ENCODE results near the gene PTPRCAP.

The PTPRCAP gene

DNA sequence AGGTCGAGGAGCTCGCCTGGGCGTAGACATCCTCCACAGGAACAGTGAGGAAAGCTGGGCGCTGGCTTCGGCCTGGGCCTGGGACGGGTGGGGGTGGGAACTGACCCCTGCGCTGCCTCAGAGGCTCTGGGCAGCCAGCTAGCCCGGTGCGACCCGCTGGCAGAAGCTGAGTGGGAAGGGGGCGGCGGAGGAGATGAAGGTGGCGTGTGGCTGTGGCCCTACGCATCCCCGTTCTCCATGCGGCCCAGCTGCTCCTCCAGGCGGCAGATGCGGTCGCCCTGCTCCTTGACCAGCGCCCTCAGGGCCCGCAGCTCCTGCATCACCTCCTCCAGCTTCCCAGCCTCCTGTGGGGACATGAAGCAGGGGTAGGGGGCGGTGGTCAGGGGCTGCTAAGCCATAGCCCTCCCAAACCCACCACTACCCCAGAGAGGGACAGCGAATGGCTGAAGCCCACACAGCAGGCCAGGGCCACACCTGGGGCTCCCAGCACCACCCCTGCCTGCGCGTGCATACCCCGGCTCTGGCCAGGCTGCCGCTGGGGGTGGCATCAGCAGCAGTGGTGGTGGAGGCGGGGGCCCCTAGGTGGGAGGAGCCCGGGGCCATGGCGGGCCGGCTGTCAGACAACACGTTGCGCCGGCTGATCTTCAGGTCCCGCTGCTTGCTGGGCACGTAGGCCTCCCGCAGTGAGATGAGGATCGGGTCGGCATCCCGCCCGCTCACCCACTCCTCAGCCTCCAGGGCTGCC, 848 bp upstream of the PTPRCAP start:
- Histone ChIP-seq H3K27me3 (ENCODE audit: insufficient read depth, low read length) (no peaks in the 10 kb centered on the region), H3K4me3 (ENCODE audit: low read length) (no peak overlapping the region), H3K36me3 (ENCODE audit: insufficient read depth, low read length) (peaks cover 47% of the 10 kb centered on the region), H3K9ac (ENCODE audit: low read depth, low read length) (no peak overlapping the region), H3K27ac (ENCODE audit: low read depth, low read length) (no peak overlapping the region; the same call in 1 of the 2 replicates), H3K9me3 (ENCODE audit: insufficient read depth, low read depth, low read length) (no peaks in the 10 kb centered on the region), H3K4me1 (ENCODE audit: insufficient read depth, low read length) (peaks cover 4% of the 10 kb centered on the region; the same call in 1 of the 2 replicates)
- 89% methylated on average over 41 of the region's 41 CpGs for WGBS

DNA sequence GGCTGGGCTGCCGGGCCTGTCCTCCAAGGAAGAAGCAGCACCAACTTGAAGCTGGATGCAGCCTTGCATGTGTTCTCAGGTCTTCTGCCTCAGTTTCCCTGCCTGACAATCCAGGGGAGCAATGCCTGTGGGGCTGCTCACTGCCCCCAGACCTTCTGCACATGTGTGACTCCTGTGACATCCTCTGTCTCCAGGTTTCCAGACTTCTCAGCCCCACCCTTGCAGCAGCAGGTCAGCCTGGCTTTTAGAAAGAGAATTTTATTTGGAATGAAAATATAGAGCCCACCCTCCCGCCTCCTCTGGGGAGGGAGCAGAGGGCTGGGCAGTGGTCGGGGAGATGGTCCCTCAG, 301 bp upstream of the PTPRCAP start:
- peaks cover 4% of the 10 kb centered on the region; the same call in 1 of the 2 replicates for H3K4me1 ChIP-seq (ENCODE audit: insufficient read depth, low read length)
- peak overlapping the region; percentile 49; the same call in 1 of the 2 replicates for H3K9ac ChIP-seq (ENCODE audit: low read depth, low read length)
- peaks cover 52% of the 10 kb centered on the region for H3K36me3 ChIP-seq (ENCODE audit: insufficient read depth, low read length)
- H3K27ac ChIP-seq (ENCODE audit: low read depth, low read length) = peak overlapping the region; percentile 90; the same call in 1 of the 2 replicates
- H3K9me3 ChIP-seq (ENCODE audit: insufficient read depth, low read depth, low read length) = no peaks in the 10 kb centered on the region
- 85% methylated on average over 3 of the region's 3 CpGs for WGBS
- H3K4me3 ChIP-seq (ENCODE audit: low read length) = no peak overlapping the region
- no peaks in the 10 kb centered on the region for H3K27me3 ChIP-seq (ENCODE audit: insufficient read depth, low read length)

- Histone ChIP-seq H3K27ac (ENCODE audit: low read depth, low read length) (peak overlapping the region; percentile 95), H3K9ac (ENCODE audit: low read depth, low read length) (peak overlapping the region; percentile 64), H3K4me1 (ENCODE audit: insufficient read depth, low read length) (peaks cover 4% of the 10 kb centered on the region; the same call in 1 of the 2 replicates), H3K27me3 (ENCODE audit: insufficient read depth, low read length) (no peaks in the 10 kb centered on the region), H3K4me3 (ENCODE audit: low read length) (no peak overlapping the region), H3K36me3 (ENCODE audit: insufficient read depth, low read length) (peaks cover 55% of the 10 kb centered on the region), H3K9me3 (ENCODE audit: insufficient read depth, low read depth, low read length) (no peaks in the 10 kb centered on the region)
- 48% methylated on average over 6 of the region's 6 CpGs for WGBS
Observed at GRCh38 chr11:67436459-67437081, 912 bp downstream of the PTPRCAP start.

GRCh38 chr11:67435727-67436458, 1.6 kb downstream of the PTPRCAP start:
- Histone ChIP-seq H3K4me1 (ENCODE audit: insufficient read depth, low read length) (peaks cover 4% of the 10 kb centered on the region; the same call in 1 of the 2 replicates), H3K9me3 (ENCODE audit: insufficient read depth, low read depth, low read length) (no peaks in the 10 kb centered on the region), H3K9ac (ENCODE audit: low read depth, low read length) (peak overlapping the region; percentile 64), H3K27me3 (ENCODE audit: insufficient read depth, low read length) (no peaks in the 10 kb centered on the region), H3K4me3 (ENCODE audit: low read length) (no peak overlapping the region), H3K36me3 (ENCODE audit: insufficient read depth, low read length) (peaks cover 50% of the 10 kb centered on the region), H3K27ac (ENCODE audit: low read depth, low read length) (peak overlapping the region; percentile 95)
- 91% methylated on average over 38 of the region's 38 CpGs for WGBS

DNA sequence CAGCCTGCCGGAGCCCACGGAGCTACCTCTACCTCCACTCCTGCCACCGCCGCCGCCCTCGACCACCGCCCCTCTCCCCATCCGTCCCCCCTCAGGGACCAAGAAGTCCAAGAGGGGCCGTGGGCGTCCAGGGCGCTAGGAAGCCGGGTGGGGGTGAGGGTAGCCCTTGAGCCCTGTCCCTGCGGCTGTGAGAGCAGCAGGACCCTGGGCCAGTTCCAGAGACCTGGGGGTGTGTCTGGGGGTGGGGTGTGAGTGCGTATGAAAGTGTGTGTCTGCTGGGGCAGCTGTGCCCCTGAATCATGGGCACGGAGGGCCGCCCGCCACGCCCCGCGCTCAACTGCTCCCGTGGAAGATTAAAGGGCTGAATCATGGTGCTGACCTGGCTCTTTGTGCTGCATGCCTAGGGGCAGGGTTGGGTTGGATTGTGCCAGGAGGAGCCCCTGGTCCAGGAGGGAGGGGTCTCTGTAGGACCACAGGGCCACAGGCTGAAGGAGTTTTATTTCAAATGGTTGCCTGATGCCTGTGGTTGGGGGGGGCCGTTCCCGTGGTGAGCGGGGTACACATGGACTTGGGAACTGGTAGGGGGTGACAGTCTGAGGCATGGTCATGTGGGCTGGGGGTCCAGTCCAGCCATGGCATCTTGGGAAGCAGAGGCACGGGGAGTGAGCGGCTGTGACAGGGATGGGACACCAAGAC, 2.3 kb downstream of the PTPRCAP start:
- Histone ChIP-seq H3K36me3 (ENCODE audit: insufficient read depth, low read length) (peaks cover 44% of the 10 kb centered on the region), H3K27me3 (ENCODE audit: insufficient read depth, low read length) (no peaks in the 10 kb centered on the region), H3K9me3 (ENCODE audit: insufficient read depth, low read depth, low read length) (no peaks in the 10 kb centered on the region), H3K4me1 (ENCODE audit: insufficient read depth, low read length) (peaks cover 4% of the 10 kb centered on the region; the same call in 1 of the 2 replicates), H3K27ac (ENCODE audit: low read depth, low read length) (peak overlapping the region; percentile 95; the same call in 1 of the 2 replicates), H3K9ac (ENCODE audit: low read depth, low read length) (no peak overlapping the region), H3K4me3 (ENCODE audit: low read length) (no peak overlapping the region)
- 94% methylated on average over 26 of the region's 26 CpGs for WGBS

DNA sequence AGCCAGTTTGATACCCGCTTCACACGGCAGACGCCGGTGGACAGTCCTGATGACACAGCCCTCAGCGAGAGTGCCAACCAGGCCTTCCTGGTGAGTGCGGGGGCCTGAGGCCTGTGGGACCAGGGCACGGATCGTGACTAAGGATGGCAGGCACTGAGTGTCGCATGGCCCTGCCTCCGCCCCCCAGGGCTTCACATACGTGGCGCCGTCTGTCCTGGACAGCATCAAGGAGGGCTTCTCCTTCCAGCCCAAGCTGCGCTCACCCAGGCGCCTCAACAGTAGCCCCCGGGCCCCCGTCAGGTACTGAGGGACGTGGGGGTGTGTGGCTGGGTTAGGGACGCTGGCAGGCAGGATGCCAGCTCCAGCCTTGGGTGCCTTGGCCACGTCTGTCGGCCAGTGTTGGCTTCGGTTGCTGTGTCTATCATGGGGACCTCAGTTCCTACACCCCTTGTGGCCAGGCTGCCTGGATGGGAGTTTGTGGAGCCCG, 3.0 kb downstream of the PTPRCAP start:
- H3K4me3 ChIP-seq (ENCODE audit: low read length) = no peak overlapping the region
- no peaks in the 10 kb centered on the region for H3K9me3 ChIP-seq (ENCODE audit: insufficient read depth, low read depth, low read length)
- H3K36me3 ChIP-seq (ENCODE audit: insufficient read depth, low read length) = peaks cover 41% of the 10 kb centered on the region
- H3K9ac ChIP-seq (ENCODE audit: low read depth, low read length) = no peak overlapping the region
- 93% methylated on average over 23 of the region's 23 CpGs for WGBS
- no peaks in the 10 kb centered on the region for H3K27me3 ChIP-seq (ENCODE audit: insufficient read depth, low read length)
- no peak overlapping the region for H3K27ac ChIP-seq (ENCODE audit: low read depth, low read length)
- peaks cover 4% of the 10 kb centered on the region; the same call in 1 of the 2 replicates for H3K4me1 ChIP-seq (ENCODE audit: insufficient read depth, low read length)

DNA sequence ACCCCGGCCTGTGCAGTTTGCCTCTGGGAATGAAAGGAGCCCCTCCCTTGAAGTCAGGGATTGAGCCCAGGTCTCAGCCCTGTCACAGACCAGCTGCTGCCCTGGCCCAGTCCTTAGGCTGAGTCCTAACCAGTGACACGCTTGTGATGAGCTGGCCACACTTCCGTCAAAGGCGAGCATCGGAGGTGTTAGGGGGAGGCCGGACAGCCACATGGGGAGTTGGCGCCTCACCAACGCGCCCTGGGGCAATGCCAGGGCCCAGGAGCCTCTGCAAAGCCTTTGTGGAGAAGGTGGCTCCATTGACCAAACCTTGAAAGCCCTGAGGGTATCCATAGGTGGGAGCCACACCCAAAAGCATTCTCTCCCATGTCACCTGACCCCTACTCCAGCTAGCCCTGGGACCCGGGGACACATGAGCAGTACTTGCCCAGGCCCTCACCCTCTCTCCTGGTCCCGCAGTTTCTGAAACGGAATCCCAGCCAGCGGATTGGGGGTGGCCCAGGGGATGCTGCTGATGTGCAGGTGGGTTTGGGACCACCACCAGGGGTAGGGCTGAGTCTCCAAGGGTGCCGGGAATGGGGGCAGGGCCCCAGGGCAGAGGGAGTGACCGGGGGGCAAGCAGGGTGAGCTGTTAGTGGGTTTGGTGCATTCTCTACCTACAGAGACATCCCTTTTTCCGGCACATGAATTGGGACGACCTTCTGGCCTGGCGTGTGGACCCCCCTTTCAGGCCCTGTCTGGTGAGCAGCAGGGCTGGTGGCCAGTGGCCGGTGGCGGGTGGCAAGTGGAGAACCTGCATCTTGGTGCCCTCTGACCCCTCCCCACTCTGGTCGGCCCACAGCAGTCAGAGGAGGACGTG, 3.7 kb downstream of the PTPRCAP start:
- no peaks in the 10 kb centered on the region for H3K9me3 ChIP-seq (ENCODE audit: insufficient read depth, low read depth, low read length)
- no peaks in the 10 kb centered on the region for H3K27me3 ChIP-seq (ENCODE audit: insufficient read depth, low read length)
- peaks cover 35% of the 10 kb centered on the region; the same call in 1 of the 2 replicates for H3K36me3 ChIP-seq (ENCODE audit: insufficient read depth, low read length)
- H3K9ac ChIP-seq (ENCODE audit: low read depth, low read length) = no peak overlapping the region
- WGBS = 94% methylated on average over 22 of the region's 22 CpGs
- no peak overlapping the region for H3K4me3 ChIP-seq (ENCODE audit: low read length)
- peaks cover 8% of the 10 kb centered on the region; the same call in 1 of the 2 replicates for H3K4me1 ChIP-seq (ENCODE audit: insufficient read depth, low read length)
- H3K27ac ChIP-seq (ENCODE audit: low read depth, low read length) = no peak overlapping the region

GRCh38 chr11:67432655-67433349, 4.7 kb downstream of the PTPRCAP start:
- Histone ChIP-seq H3K4me3 (ENCODE audit: low read length) (no peak overlapping the region), H3K4me1 (ENCODE audit: insufficient read depth, low read length) (peaks cover 8% of the 10 kb centered on the region; the same call in 1 of the 2 replicates), H3K9ac (ENCODE audit: low read depth, low read length) (no peak overlapping the region), H3K27ac (ENCODE audit: low read depth, low read length) (no peak overlapping the region), H3K36me3 (ENCODE audit: insufficient read depth, low read length) (peaks cover 33% of the 10 kb centered on the region; the same call in 1 of the 2 replicates), H3K9me3 (ENCODE audit: insufficient read depth, low read depth, low read length) (no peaks in the 10 kb centered on the region), H3K27me3 (ENCODE audit: insufficient read depth, low read length) (no peaks in the 10 kb centered on the region)
- WGBS = 93% methylated on average over 22 of the region's 22 CpGs

DNA sequence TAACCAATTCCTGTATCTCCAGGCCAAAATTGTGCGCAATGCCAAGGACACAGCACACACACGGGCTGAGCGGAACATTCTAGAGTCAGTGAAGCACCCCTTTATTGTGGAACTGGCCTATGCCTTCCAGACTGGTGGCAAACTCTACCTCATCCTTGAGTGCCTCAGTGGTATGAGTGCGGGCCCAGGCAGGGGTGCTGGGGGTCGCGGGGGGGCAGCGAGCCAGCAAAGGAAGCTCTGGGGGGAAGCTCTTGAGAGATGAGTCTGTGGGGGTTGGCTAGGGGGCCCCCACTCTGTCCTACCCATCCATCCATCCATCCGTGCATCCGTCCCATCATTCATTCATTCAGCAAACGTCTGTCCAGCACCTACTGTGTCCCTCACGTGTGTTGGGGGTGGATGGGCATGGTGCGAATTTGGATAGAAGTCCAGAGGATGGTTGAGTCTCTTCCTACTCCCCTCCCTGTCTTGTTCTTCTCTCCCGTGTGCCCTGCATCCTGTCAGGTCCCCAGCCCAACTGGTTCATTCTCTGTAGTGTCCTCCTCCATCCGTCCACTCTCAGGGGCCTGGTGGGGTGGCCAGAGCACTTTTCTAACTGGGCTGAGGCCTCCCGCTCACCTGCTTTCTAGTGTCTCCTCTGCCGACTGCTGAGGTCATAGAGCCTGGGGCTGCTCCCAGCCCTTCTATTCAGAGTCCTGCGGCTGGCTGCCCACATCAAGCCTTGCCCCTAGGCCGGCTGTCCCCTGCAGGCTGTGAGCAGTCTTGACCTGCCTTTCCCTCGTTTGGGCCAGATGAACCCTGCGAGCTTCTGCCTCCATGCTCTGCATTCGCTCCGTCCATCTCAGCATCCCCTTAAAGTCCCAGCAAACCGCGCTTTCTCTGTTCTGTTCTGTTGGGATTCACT, 5.9 kb downstream of the PTPRCAP start:
- Histone ChIP-seq H3K9me3 (ENCODE audit: insufficient read depth, low read depth, low read length) (no peaks in the 10 kb centered on the region), H3K4me3 (ENCODE audit: low read length) (no peak overlapping the region), H3K4me1 (ENCODE audit: insufficient read depth, low read length) (peaks cover 4% of the 10 kb centered on the region; the same call in 1 of the 2 replicates), H3K9ac (ENCODE audit: low read depth, low read length) (no peak overlapping the region), H3K36me3 (ENCODE audit: insufficient read depth, low read length) (peaks cover 29% of the 10 kb centered on the region; the same call in 1 of the 2 replicates), H3K27me3 (ENCODE audit: insufficient read depth, low read length) (no peaks in the 10 kb centered on the region), H3K27ac (ENCODE audit: low read depth, low read length) (no peak overlapping the region)
- 95% methylated on average over 22 of the region's 24 CpGs for WGBS
